T-helper 1 cell treated with Interleukin-12 subunit alpha and Interleukin-12 subunit beta and Interleukin-4 antibody, amounts not matched to agents 30 ng/mL and 1 ng/mL, for 36 hours (primary cell): ENCODE measurements around the gene DEAF1. TPM values are rescaled to one million over a fixed set of nuclear protein-coding genes. Genes with fewer than 3 reads are reported as not detected.

Experiments
- intact Hi-C: fragments of 100-400 bp; cut with micrococcal nuclease; formaldehyde crosslinking; loops from one replicate; pipeline ENCODE4 v1.15.1; 2024
- total RNA-seq: library from RNA; stranded (reverse); gene quantifications from 2 replicates; pipeline ENCODE4 v1.2.3, GENCODE V29; 2022

DEAF1 gene
- total RNA-seq, 1 donor from 2014 or later: 46.7 TPM

GRCh38 chr11:722346-722811 lies 27.4 kb upstream of the DEAF1 start:
- intact Hi-C loops: loop anchor here (5.0 kb wide), 1 partner anchor 185 kb away; the partner anchor contains the start of genes HRAS and LRRC56

- intact Hi-C loops: loop anchor here (5.0 kb wide), 1 partner anchor 185 kb away; the partner anchor contains the start of genes HRAS and LRRC56
Measured at GRCh38 chr11:721741-722345, 26.8 kb upstream of the DEAF1 start.

GRCh38 chr11:721247-721740 lies 26.3 kb upstream of the DEAF1 start:
- intact Hi-C loops: loop anchor here (5.0 kb wide), 1 partner anchor 184 kb away; the partner anchor contains the start of genes HRAS and LRRC56

- intact Hi-C loops: loop anchor here (5.0 kb wide), 1 partner anchor 183 kb away; the partner anchor contains the start of genes HRAS and LRRC56
Measured at GRCh38 chr11:720642-721246, 25.7 kb upstream of the DEAF1 start.

GRCh38 chr11:720017-720641 lies 25.1 kb upstream of the DEAF1 start:
- intact Hi-C loops: loop anchor here (5.0 kb wide), 1 partner anchor 183 kb away; the partner anchor contains the start of genes HRAS and LRRC56

GRCh38 chr11:719214-720016 lies 24.4 kb upstream of the DEAF1 start:
- intact Hi-C loops: loop anchor here (5.0 kb wide), 1 partner anchor 182 kb away; the partner anchor contains the start of genes HRAS and LRRC56

- intact Hi-C loops: no loop called here
Measured at GRCh38 chr11:714436-714835, 19.4 kb upstream of the DEAF1 start.

GRCh38 chr11:709109-709997 lies 14.3 kb upstream of the DEAF1 start:
- intact Hi-C loops: no loop called here

- intact Hi-C loops: no loop called here
Measured at GRCh38 chr11:708511-708910, 13.5 kb upstream of the DEAF1 start.

GRCh38 chr11:707817-708420 lies 12.9 kb upstream of the DEAF1 start:
- intact Hi-C loops: no loop called here

- intact Hi-C loops: no loop called here
Measured at GRCh38 chr11:706957-707816, 12.2 kb upstream of the DEAF1 start.

GRCh38 chr11:706439-706956 lies 11.5 kb upstream of the DEAF1 start:
- intact Hi-C loops: no loop called here

GRCh38 chr11:705646-706438 lies 10.8 kb upstream of the DEAF1 start, which contains the start of gene EPS8L2:
Gene EPS8L2, plus strand, starts transcription at chr11:706231. Its CDS starts 3,177 bp downstream, at chr11:709408.
- intact Hi-C loops: no loop called here

GRCh38 chr11:704781-705645 lies 10.0 kb upstream of the DEAF1 start:
- intact Hi-C loops: no loop called here

GRCh38 chr11:704228-704674 lies 9.2 kb upstream of the DEAF1 start:
- intact Hi-C loops: no loop called here

GRCh38 chr11:703506-703905 lies 8.5 kb upstream of the DEAF1 start:
- intact Hi-C loops: no loop called here
